CD4-positive, alpha-beta T cell treated with Interleukin-21 for 1 hour (primary cell): ENCODE measurements around the gene CCDC78.

Source experiments
- DNase-seq: peaks from one replicate; pipeline ENCODE4 v3.0.0-alpha.2; 2020

The CCDC78 gene

DNA sequence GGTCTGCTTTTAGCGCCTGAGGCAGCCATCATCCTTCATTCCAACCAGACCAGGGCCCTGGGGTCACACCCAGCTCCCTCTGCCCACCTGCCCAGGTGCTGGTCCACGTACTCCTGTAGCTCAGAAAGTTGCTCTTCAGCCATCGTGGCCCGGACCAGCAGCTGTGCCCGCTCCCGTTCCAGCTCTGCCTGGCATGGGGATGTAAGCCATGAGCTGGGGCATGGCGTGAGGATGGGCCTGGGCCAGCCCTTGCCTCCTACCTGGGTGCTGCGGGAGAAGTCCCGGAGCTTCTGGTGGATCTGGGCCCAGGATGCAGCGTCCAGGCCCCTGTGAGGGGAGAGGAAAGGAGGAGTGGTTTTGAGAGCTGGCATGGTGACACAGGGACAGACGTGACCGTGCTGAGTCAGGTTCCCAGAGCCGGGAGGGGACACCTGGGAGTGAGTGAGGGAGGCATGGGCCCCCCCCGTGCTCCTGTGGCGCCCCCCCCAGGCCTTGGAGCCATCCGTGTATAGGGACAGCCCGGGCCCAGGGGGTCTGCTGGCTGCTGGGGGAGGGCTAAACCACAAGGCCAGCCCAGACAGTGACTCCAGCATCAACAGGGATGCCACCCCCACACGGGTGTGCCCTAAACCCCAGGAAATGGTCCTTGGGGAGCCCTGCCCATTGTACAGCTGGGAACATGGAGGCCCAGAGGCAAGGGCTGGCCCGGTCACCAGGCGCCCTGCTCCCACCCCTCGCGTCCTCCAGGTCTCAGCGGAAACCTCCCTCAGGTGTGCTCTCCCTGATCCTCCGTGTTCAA lies 3.2 kb downstream of the CCDC78 start:
- no peak for DNase-seq

DNA sequence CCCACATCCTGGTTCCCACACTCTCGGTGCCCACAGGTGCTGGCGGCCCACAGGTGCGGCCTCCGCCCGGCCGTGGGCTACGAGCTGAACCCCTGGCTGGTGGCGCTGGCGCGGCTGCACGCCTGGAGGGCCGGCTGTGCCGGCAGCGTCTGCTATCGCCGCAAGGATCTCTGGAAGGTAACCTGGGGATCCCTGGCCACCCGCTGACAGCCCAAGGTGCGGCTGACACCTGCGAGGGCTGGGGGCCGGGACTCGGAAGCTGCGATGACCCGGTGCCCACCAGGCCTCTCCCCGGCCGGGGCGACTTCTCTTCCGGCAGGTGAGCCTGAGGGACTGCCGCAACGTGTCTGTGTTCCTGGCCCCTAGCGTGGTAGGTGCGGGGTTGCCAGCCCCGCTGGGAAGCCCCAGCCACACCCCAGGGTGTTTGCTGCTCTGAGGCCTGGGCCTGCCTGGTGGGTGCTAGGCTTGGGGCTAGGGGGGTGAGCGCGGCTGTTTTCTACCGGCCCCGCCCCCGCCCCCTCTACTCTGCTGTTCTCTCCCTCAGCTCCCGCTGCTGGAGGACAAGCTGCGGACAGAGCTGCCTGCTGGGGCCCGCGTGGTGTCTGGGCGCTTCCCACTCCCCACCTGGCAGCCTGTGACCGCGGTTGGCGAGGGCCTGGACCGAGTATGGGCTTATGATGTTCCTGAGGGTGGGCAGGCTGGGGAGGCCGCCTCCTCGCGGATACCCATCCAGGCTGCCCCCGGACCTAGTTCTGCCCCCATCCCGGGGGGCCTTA lies 4.3 kb downstream of the CCDC78 start:
- DNase-seq: peak; percentile 39

DNA sequence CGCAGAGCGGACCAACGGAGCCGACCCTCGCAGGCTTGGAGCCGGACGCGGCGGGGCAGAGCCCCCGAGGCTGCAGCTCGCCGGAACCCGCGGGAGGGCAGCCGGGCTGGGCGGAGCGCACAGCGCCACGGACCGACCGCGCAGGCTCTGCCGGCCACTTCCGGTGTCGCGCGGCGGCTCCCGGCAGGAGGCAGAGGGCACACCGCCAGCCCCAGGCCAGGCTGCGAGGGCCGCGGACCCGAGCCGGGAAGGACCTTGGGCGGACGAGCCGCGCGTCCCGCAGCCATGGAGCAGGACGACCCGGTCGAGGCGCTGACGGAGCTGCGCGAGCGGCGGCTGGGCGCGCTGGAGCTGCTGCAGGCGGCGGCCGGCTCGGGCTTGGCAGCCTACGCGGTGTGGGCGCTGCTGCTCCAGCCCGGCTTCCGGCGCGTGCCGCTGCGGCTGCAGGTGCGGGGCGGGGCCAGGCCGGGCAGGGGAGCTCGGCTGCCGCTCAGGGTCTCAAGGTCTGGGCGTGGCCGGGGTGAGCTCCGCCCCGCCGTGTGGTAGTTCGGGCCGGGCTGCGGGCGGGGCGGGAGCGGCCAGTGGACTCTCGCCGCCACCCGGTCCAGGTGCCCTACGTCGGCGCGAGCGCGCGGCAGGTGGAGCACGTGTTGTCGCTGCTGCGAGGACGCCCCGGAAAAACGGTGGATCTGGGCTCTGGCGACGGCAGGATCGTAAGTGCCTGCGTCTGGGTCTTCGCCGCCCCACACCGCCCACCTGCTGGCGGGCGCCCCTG lies 5.1 kb downstream of the CCDC78 start, which contains the start of gene ANTKMT:
Gene ANTKMT (plus strand): TSS at position 157 of the 775 bp plus-strand sequence. CDS start 129 bp downstream, at position 286.
- peak; percentile 83 for DNase-seq

DNA sequence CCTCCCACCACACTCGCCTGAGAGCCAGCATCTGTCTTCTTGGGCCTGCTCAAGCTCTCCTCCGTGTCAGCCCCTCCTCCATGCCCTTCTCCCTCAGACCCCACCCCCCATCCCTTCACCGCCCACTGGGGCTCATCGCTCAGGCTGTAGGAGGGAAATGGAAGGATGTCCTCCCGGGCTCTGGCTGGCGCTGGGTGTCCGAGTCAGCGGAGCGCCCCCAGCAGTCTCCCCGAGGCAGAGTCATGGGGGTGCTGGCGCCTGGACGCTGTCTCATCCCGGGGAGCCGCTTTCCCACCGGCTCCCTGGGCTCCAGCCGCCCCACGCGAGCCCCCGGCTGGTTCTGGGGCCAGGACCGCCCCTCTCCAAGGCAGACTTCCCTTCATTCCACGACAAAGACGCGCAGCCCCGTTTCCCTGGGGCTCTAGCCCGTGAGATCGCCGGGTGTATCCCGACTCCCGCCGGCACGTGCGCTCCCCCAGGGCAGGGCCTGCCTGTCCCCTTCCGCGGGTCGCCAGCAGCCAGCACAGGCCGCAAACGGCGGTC lies 5.7 kb downstream of the CCDC78 start:
- peak; percentile 42 for DNase-seq

DNA sequence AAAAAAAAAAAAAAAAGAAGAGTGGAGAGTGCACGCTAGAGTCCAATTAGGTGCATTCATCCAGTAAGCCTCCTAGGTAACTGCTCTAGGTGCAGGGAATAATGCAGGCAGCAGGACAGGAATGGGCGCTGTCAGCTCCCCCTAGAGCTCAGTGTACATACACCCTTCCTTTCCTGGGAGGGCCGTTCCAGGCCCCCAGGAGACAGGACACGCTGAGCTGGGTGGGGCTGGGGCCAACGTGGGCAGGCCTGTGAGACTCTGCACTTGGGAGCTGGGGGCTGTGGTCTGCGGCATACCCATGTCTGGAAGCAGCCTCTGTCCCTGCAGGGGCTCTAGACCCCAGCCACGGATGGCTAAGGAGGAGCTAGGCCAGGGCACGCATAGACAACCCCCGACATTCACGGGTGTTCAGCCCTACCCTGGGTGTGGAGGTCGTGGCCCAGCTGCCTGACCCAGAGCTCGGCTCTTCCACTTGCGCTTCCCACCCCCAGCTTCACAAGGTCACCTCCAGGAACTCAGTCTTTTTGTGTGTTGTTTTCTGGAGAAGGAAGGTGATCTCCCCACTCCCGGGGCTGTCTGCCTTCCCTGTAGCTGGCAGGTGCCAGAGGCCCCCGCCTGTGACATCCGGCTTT lies 6.3 kb downstream of the CCDC78 start:
- no peak for DNase-seq

DNA sequence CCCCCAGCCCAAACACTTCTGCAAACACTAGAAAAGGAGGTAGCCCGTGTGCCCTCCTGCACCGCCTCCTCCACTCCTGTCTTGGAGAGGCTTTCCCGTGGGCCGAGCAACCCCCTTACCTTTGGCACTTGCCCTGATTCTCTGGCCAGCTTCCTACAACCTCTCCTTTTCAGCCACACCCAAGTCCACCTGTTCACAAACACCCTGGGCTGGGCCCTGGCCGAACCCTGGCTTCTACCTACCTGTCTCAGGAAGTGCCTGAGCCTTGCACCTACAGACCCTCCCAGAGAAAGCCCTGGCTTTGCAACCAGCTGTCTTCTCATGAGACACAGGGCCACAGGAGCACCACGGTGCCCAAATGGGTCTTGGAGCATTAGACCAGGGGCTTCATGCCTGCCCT lies 7.3 kb downstream of the CCDC78 start:
- no peak for DNase-seq

DNA sequence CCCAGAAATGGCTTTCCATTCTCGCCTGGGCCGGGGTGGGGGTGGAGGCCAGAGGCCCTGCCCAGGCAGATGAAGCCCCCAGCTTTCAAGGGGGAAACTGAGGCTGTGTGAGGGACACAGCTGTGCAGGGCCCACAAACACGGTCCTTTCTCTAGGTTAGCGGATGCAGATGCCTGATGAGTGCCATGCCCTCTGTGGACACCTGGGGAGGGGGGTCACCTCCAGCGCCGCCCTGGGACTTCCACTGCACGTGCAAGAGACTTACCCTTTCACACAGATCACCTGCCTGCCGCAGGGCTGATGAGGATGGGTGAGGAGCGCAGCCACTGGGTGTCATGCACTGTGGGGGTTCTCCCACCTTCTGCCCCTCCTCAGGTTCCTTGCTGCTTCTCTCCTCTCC lies 7.9 kb downstream of the CCDC78 start:
- DNase-seq: no peak

DNA sequence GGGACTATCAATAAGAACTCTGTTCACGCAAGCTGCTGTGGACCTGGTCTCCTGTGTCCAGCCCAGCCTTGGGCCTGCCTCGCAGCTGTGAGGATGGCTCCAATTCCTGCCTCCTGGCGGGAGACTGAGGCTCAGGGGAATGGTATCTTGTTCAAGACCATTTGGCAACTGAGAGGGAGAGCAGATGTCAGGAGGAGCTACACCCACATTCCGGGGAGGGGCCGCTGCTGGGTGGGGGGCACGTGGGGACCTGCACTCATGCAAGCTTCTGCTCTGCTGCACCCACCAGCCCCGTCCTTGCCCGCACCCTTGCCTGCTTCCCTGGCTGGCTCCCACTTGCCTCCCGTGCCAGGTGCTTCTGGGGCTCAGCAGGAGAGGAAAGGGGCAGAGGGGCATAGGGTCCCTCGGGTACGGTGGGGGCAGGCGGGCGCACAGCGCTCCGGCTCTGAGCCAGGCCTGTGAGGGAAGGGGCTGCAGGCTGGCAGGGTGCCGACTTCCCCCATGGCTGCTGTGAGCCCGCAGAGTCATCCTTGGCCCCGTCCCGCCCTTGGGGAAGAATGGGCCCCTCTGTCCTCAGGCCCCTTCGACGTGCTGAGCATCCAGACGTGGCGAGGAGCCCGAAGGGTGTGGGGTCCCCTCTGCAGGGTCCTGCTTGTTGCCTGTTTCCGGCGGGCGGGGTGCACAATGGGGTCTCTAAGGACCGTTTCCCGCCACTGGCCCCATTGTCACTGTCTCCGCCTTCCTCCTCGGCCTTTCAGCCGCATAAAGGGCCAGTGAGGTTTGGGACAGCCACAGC lies 8.6 kb downstream of the CCDC78 start:
- DNase-seq: no peak

DNA sequence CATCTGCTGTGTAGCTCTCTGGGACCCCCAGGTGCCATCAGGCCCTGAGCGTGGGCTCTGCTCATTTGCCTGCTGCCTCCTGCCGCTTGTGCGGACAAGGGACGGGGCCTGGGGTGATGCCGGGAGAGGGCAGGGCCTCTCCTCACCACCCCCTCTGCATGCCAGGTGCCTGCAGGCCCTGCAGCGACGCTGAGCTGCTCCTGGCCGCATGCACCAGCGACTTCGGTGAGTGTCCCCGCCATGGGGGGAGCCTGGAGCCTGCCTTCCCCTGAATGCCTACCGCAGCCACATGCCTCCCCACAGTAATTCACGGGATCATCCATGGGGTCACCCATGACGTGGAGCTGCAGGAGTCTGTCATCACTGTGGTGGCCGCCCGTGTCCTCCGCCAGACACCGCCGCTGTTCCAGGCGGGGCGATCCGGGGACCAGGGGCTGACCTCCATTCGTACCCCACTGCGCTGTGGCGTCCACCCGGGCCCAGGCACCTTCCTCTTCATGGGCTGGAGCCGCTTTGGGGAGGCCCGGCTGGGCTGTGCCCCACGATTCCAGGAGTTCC lies 9.4 kb downstream of the CCDC78 start:
- no peak for DNase-seq

DNA sequence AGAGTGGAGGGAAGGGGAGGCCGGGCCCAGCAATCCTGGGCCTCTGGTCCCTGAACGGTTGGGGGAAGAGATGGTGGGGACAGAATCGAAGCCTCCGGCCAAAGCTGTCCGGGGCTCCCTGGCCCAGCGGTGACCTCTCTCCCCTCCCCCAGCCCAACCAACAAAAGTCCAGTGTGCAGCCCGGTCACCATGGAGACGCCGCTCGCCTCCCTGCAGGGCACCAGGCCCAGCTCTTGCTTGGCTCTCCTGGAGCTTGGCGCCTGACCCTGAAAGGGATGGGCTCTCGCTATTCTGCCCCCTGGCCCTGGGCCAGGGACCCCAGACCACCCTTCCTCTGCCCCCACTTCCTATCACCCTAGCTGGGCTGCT lies 10.1 kb downstream of the CCDC78 start:
- DNase-seq: no peak

DNA sequence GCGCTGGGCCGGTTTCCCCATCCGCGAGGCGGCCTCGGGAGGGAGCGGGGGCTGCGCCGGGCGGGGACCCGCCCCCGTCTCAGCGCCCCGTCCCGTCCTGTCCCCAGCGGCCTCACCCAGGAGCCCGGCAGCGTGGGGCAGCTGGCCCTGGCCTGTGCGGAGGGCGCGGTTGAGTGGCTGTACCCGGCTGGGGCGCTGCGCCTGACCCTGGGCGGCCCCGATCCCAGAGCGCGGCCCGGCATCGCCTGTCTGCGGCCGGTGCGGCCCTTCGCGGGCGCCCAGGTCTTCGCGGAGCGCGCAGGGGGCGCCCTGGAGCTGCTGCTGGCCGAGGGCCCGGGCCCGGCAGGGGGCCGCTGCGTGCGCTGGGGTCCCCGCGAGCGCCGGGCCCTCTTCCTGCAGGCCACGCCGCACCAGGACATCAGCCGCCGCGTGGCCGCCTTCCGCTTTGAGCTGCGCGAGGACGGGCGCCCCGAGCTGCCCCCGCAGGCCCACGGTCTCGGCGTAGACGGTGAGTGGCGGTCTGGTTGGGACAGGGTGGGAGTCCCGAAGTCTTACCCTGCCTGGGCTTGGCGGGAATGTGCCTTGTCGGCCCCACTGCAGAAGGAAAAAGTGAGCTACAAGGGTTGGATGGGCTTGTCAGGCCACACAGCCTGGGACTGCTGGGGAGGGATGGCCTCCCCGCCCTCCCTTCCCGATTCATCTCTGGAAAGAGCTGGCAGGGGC lies 10.6 kb downstream of the CCDC78 start:
- DNase-seq: no peak

DNA sequence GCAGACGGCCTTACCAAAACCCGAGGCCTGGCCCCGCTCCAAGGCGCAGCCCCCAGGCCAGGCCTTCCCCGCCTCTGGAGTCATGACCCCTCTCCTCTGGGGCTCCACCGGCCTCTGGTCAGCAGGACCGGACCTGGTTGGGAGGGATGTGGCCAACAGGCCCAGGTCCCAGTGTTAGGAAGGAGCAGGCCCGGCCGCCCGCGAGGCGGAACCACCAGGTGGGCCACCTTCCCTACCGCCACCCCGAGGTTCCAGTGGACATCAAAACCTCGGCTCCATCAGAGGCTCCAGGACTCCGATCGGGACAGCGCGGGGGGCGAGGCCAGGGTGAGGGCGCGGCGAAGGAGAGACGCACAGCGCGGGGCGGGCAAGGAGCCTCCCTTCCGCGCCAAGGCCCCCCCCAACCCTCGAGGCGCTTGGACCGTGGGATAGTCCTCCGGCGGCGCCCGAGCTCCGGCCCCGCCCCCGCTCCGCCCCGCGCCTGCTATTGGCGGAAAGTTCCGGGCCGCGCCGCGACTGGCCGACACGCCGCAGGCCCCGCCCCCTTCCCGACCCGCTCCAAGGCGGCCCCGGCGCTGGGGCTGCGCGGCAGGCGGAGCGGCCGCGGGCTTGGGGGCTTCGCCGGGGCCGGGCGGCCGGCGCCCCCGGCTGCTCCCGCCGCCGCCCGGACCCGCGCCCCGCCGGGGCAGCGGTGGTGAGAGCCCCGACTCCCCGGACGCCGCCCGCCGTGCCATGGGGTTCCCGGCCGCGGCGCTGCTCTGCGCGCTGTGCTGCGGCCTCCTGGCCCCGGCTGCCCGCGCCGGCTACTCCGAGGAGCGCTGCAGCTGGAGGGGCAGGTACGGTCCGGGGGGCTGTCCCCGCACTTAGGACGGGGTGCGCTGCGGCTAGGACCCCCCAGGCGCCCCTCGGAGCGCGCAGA lies 11.4 kb downstream of the CCDC78 start, which contains the start of gene METRN:
Gene METRN (plus strand): TSS at position 561 of the 919 bp plus-strand sequence. CDS start 172 bp downstream, at position 733.
- peak; percentile 90 for DNase-seq

DNA sequence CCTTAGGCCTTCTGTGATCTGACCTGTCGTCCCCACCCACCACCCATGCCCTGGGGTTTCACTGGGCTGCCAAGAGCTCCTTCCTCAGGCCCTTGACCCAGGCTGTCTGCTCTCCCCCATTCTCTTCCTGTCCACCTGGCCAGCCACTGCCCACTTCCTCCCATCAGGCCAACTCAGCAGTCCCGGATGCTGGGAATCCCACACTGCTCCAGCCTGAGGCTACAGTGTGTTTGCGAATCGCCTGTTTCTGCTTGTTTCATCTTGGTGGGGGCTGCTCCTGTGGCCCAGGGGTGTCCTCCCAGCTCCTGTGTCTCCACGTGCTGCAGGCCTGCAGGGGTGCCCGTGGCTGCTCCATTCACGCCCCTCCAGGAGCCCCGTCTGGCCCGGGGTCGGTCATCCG lies 12.2 kb downstream of the CCDC78 start:
- no peak for DNase-seq

DNA sequence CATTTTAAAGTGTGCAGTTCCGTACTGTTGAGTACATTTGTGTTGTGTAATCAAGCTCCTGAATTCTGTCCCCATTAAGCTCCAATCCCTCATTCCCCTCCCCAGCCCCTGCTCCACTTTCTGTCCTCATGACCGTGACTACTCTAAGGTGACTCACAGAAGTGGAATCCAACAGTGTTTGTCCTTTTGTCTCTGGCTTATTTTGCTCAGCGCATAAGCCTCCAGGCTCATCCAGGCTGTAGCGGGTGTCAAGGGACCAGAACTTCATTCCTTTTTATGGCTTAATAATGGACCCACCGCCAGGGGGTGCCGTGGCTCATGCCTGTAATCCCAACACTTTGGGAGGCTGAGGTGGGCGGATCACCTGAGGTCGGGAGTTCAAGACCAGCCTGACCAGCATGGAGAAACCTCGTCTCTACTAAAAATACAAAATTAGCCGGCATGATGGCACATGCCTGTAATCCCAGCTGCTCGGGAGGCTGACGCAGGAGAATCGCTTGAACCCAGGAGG lies 13.4 kb downstream of the CCDC78 start:
- peak; percentile 58 for DNase-seq

DNA sequence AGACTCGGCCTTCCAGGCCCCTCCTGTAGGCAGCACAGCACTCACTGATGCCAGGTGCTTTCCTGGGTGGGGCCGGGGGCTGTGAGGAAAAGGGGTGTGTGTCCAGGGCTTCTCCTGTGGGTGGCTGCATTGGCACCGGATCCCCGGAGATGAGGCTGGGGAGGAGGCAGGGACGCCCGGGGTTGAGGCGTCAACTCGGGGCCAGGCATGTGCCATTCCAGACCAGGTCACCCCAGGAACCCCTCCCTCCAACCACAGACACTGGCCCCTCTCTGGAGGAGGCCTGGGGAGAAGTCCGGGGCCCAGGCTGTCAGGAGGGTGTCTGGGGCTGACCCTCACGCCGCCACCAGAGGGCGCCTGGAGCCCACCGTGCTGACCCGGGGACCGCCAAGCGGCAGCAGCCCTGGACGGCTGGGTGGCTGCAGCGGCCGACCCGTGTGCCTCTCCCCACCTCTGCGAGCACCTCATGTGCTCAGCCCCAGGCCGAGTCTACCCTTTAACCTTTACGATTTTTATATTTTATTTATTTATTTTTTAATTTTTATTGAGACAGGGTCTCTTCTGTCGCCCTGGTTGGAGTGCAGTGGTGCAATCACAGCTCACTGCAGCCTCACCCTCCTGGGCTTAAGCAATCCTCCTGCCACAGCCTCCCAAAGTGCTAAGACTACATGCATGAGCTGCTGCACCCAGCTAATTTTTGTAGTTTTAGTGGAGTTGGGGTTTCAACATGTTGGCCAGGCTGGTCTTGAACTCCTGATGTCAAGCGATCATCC lies 14.5 kb downstream of the CCDC78 start:
- peak; percentile 79 for DNase-seq

DNA sequence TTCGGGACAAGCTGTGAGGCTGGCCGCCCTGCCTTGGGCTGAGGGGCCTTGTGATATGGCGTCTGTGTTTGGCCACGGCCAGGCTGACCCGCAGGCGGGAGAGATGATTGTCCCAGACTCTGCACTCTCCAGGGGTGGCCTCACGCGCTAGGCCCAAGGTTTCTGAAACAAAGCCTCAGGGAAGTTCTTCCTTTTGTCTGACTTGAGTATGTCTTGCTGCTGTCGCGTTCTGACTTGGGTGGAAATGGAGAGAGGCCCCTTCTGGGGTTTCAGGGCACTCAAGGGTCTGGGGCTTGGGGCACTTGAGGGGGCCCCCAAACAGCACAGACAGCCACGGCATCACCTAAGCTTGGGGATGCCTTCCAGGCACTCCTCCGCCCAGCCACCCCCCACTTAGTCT lies 15.2 kb downstream of the CCDC78 start:
- DNase-seq: no peak

DNA sequence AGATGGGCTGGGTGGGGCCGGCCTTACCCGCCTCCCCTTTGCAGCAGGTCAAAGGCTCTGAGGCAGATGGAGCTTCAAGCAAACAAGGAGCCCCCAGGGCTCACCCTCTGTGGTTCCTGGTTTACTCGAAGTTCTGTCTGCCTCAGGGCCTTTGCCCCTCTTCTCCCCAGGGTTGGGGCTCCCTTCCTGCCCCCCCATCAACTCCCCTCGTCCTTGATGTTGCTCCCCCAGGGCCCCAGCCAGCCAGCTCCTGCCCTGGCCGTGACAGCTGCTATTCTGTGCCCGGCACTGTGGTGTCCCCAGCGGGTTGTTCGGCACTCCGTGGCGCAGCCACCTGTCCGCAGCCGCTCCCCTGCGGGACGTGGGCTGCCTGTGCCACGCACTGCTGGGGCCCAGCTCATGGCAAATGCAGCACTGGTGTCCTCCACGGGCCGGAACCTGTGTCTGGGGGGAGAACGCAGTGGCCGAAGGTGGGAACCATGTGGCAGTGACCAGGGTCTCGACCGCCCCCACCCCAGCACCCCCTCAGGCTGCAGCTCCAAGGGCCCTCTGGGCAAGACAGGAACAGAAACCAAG lies 15.7 kb downstream of the CCDC78 start:
- no peak for DNase-seq
